Astrocyte of the hippocampus (primary cell): ENCODE data around the gene THADA.

Experiments
- DNase-seq: peaks from one replicate; pipeline ENCODE4 v3.0.0; 2011; ENCODE audit warnings: low read depth, low spot score

The THADA gene

GRCh38 chr2:43445781-43446180, 150.1 kb downstream of the THADA start:
- no peak for DNase-seq

- DNase-seq: no peak
These were observed 150.7 kb downstream of the THADA start for GRCh38 chr2:43444989-43445645.

- DNase-seq: no peak
These were observed 152.6 kb downstream of the THADA start for GRCh38 chr2:43443282-43443681.

DNA sequence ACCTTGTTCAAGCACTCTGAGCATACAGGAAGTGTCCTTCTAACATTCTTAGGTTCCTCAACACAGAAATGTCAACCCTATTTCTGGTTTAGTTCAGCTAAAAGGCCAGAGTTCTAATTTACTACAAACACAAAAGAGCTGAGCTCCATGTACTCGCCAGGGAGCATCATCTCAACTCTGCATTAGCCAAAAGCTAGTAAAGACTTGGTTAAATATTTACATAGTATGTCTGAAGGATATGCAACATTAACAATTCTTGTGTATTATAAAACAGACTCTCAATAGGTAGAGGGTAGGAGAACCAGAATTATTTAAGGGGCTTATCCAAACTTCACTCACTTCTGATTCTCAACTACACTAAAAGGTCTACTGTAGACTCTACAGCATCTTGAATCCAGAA, 154.6 kb downstream of the THADA start:
- DNase-seq: no peak

DNA sequence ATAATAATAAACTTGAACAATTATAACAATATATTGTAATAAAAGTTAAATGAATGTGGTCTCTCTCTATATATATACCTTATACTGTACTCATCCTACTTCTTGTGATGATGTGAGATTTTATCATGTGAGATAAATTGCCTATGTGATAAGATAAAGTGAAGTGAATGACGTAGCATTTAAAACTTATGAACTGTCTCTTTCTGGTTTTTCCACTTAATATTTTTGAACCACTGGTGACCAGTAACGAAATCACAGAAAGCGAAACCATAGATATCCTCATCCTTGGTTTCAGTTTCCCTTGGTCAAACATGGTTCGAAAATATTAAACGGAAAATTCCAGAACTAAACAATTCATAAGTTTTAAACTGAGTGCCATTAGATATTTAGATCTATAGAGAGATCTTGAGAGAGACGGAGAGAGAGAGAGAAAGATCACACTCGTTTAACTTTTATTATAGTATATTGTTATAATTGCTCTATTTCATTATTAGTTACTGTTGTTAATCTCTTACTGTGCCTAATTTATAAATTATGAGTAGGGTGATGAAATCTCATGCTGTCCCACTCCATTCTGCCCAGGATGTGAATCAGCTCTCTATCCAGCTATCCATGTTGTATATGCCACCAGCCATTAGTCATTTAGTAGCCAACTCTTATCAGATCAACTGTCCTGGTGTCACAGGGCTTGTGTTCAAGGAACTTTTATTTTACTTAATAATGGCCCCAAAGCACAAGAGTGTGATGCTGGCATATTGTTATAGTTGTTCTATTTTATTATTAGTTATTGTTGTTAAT, 156.8 kb downstream of the THADA start:
- no peak for DNase-seq

GRCh38 chr2:43438342-43438741, 157.5 kb downstream of the THADA start:
- DNase-seq: no peak

DNA sequence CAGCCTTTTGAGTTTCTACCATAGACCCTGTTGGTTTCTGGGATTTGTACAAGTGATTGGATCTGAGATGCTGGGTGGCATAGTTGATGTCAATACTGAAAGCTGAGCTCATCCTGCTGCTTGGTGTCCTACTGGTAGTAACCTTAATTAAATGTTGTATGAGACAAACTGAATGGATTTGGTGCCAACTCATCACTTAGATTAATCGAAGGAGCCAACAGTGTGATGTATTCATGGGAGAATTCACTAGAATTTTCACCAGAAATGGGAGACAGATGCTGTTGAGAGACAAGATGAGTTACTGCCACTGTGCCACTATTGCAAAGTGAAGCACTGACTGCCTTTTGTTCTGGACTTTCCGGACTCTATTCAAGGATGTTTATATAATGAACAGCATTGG, 158.5 kb downstream of the THADA start:
- DNase-seq: no peak

- no peak for DNase-seq
These were observed 159.4 kb downstream of the THADA start for GRCh38 chr2:43436431-43436830.

- no peak for DNase-seq
These were observed 160.1 kb downstream of the THADA start for GRCh38 chr2:43435746-43436145.

GRCh38 chr2:43430489-43430888, 165.3 kb downstream of the THADA start:
- no peak for DNase-seq

DNA sequence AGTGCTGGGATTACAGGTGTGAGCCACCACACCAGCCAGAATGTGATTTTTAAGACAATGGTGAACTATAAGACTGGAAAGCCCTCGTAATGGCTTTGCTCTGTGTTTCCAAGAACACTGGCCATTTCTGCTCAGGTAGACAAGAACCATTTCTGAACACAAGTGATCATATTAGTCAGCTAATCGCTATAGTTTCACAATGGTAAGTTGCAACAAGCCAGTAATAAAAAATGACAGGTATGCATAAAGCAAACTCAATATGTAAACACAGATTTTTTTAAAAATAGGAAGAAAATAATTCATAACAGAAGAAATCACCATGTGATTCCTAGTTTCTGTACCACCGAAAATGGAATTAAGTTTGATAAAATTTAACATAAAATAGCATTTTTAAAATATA, 166.5 kb downstream of the THADA start:
- DNase-seq: no peak

- no peak for DNase-seq
These were observed 168.8 kb downstream of the THADA start for GRCh38 chr2:43427032-43427424.

DNA sequence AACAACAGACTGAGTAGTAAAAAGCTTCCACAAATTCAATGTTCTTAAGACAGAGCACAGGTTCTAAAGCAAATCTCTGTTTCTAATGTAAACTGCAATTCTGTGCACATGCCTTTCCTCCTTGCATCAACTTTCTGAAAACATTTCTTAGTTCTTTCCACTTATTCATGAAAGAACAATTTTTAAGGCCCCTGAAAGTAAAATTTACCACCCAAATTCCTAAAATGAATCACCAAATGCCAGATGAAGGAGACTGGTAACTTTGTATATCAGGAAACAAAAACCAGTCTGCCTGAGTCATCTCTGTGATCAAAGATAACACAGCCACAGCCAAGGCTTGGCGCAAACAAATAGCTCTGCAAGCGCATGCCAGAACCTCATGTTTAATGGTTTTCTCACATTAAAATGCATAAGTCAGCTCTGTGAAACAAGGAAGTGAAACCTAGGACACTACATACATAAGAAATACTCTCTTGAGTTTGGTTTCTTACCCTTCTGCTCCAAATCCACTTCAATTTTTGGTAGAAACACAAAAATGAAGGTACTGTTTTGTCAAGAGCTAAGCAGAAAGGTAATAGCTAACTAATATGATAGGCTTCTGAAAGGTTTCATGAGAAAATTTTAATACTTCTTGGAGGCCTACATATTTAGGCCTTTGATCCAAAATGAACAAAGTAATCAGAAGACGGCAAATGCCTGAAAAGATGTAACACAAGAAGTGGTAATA, 169.4 kb downstream of the THADA start:
- DNase-seq: peak; percentile 97

DNA sequence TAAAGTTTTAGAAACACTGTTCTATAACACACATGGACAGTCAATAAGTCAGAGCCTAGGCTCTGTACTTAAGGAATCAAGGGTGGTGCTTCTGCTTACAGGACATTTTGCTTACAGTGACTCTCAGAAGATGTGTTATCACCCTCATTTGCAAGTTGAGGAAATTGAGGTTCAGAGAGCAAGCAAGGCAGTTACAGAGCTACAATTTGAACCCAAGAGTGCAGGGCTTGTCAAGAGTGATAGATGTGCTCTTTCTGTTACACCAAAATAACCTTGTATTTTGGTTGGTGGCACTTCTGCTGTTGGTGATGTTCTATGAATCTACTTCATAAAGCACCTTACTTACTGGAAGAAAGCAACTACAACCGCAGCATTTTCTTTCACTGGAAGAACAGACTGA, 170.2 kb downstream of the THADA start:
- no peak for DNase-seq

GRCh38 chr2:43424262-43425207, 171.3 kb downstream of the THADA start:
- no peak for DNase-seq

DNA sequence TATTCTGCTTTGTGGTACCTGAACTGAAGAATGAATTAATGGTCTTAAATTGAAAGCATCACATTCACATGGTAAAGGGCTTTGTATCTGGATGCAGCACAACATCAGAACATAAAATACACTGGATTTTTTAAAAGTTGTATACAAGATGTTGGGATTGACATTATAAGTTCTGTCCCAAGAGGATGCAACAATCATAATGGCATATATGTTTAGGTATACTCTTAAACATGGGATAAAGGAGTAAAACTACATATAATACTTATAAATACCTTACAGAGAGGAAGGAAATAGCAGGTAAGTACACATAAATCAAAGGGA, 171.9 kb downstream of the THADA start:
- DNase-seq: no peak

- no peak for DNase-seq
These were observed 174.6 kb downstream of the THADA start for GRCh38 chr2:43421194-43421593.

- DNase-seq: no peak
These were observed 175.4 kb downstream of the THADA start for GRCh38 chr2:43420389-43420801.

DNA sequence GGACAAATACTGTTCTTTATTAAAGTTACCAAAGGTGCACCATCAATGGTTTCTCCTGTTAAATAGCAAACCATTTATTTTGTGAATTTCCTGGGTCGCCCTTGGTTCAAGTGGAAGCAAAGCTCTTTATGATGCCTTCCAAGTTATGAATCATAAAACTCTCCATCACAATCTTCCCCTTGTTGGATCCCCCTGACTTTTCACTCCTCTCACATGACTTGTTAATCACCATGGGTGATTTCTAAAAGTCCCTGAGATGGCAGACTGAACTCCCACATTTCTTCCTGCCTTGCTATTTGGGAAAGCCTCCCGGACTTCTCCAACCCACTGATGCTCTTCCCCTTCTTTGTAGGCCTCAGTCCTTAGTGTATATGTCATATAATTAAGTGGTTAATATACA, 176.0 kb downstream of the THADA start:
- DNase-seq: no peak

- DNase-seq: no peak
These were observed 176.6 kb downstream of the THADA start for GRCh38 chr2:43419243-43419642.

GRCh38 chr2:43418680-43419079, 177.2 kb downstream of the THADA start:
- DNase-seq: no peak

GRCh38 chr2:43417300-43417699, 178.5 kb downstream of the THADA start:
- DNase-seq: no peak
